Fibroblast of mammary gland (primary cell): ENCODE measurements around the gene STAMBPL1.

Experiments
- DNase-seq: peaks from one replicate; pipeline ENCODE4 v3.0.0-alpha.2; 2010; ENCODE audit warnings: low read depth
- H3K4me3 ChIP-seq: 2 replicates; pipeline ENCODE4 v1.5.1; 2011; ENCODE audit warnings: low read depth, mild to moderate bottlenecking, low read length, moderate library complexity; ENCODE audit not compliant: control insufficient read depth
- CTCF ChIP-seq: conservative IDR thresholded peaks from 2 replicates; pipeline ENCODE4 v1.5.1; 2011; ENCODE audit warnings: low read depth, low read length, inconsistent platforms; ENCODE audit not compliant: control insufficient read depth, insufficient read depth

The STAMBPL1 gene

GRCh38 chr10:88949051-88949450 lies 69.0 kb downstream of the STAMBPL1 start:
- TF ChIP-seq CTCF: no peak
- no peak for DNase-seq
- H3K4me3 ChIP-seq: no peak overlapping the region

GRCh38 chr10:88949912-88950837 lies 70.1 kb downstream of the STAMBPL1 start:
- H3K4me3 ChIP-seq: no peak overlapping the region
- DNase-seq: peak; percentile 40
- no peak for TF ChIP-seq CTCF

GRCh38 chr10:88952647-88953111 lies 72.6 kb downstream of the STAMBPL1 start, which contains the start of gene ACTA2:
ACTA2 (minus strand) TSS chr10:88952773; CDS start chr10:88948930, 3,843 bp downstream.
- H3K4me3 ChIP-seq: no peak within 1 kb of the TSS
- peak; percentile 70 for DNase-seq
- TF ChIP-seq CTCF: no peak

- TF ChIP-seq CTCF: no peak
- no peak for DNase-seq
- H3K4me3 ChIP-seq: no peak overlapping the region
These were observed 73.6 kb downstream of the STAMBPL1 start for GRCh38 chr10:88953662-88954061.

- no peak overlapping the region for H3K4me3 ChIP-seq
- DNase-seq: no peak
- TF ChIP-seq CTCF: no peak
These were observed 74.5 kb downstream of the STAMBPL1 start for GRCh38 chr10:88954458-88955083.

GRCh38 chr10:88957381-88957780 lies 77.3 kb downstream of the STAMBPL1 start:
- DNase-seq: no peak
- no peak for TF ChIP-seq CTCF
- no peak overlapping the region for H3K4me3 ChIP-seq
